GM12872 (cell line): ENCODE results near the gene COQ8B.

Source experiments
- TF ChIP-seq, protein P1 (sequence below): IDR thresholded peaks from 3 replicates; pipeline ENCODE4 v1.5.1; 2011; ENCODE audit warnings: low read depth, mild to moderate bottlenecking, low read length, moderate library complexity; ENCODE audit not compliant: insufficient read depth

The COQ8B gene

DNA sequence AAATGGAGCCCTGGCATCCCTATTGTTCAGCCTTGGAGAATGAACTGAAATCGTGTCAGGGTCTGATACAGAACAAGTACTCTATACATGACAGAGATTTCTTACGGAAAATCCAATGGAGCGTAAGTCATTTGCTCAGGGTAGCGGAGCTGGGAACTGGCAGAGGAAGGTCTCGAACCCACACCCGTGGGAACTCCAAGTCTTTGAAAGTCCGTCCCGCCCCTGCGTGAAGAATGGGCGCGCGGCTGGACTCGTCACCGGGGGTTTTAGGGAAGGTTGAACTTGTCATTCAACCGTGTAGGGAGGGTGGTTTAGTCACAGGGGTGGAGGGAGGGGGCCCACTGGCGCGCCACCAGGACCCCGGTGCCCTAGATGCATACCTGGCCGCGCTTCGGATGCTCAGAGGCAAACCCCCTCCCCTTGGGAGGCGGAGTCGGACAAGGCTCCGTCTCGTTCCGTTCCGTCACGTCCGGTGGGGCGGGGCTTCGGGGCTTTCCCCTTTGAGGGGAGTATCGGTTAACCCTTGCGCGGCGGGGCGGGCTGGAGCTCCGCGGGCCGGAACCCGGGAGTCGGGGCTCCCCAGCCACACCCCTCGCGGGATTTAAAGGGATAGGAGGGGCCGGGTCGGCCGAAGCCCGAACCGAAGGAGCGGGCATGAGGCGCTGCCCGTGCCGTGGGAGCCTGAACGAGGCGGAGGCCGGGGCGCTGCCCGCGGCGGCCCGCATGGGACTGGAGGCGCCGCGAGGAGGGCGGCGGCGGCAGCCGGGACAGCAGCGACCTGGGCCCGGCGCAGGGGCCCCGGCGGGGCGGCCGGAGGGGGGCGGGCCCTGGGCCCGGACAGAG is at the start of gene COQ8B, which contains the start of gene ITPKC:
Gene COQ8B, minus strand, starts transcription at position 405 of the 843 bp plus-strand sequence. CDS start 2,254 bp downstream, outside the sequence.
Gene ITPKC, plus strand, starts transcription at position 631 of the 843 bp plus-strand sequence. Its CDS starts 24 bp downstream, at position 655.
- TF ChIP-seq, protein P1, sequence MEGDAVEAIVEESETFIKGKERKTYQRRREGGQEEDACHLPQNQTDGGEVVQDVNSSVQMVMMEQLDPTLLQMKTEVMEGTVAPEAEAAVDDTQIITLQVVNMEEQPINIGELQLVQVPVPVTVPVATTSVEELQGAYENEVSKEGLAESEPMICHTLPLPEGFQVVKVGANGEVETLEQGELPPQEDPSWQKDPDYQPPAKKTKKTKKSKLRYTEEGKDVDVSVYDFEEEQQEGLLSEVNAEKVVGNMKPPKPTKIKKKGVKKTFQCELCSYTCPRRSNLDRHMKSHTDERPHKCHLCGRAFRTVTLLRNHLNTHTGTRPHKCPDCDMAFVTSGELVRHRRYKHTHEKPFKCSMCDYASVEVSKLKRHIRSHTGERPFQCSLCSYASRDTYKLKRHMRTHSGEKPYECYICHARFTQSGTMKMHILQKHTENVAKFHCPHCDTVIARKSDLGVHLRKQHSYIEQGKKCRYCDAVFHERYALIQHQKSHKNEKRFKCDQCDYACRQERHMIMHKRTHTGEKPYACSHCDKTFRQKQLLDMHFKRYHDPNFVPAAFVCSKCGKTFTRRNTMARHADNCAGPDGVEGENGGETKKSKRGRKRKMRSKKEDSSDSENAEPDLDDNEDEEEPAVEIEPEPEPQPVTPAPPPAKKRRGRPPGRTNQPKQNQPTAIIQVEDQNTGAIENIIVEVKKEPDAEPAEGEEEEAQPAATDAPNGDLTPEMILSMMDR: no peak

DNA sequence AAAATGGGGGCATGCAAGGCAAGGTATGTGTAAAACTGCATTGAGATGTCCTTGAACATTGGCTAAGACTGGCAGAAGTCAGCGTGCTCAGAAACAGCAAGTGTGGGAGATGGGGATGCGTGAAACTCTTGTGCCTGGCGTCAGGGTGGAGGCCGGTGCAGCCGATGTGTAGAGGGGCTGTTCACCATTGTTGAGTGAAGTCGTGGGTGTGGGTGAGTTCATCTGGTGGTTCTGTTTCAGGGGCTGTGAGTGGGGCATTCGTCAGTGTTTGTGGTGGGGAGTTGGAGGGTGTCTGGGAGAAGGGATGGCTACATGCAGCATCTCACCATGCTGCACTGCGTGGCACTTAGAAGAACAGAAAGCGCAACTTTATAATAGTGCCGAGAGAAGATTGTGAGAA is 47.3 kb upstream of the COQ8B start:
- TF ChIP-seq, protein P1: no peak

DNA sequence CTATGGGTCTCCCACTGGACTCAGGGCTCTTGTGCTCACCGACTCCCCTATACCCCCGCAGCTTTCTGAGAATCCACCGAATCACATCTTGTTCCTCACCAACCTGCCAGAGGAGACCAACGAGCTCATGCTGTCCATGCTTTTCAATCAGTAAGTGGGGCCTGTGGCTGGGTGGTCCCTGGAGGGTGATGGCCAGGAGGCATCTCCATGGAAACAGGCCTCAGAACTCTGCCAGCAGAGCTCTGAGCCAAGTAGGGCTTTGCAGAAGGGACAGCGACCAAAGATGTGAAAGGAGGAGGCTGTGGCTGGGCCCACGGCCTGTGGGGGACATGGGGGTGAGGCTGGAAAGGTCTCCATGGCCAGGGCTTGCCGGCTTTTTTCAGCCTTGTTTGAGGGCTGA is 46.8 kb upstream of the COQ8B start:
- TF ChIP-seq, protein P1: no peak

DNA sequence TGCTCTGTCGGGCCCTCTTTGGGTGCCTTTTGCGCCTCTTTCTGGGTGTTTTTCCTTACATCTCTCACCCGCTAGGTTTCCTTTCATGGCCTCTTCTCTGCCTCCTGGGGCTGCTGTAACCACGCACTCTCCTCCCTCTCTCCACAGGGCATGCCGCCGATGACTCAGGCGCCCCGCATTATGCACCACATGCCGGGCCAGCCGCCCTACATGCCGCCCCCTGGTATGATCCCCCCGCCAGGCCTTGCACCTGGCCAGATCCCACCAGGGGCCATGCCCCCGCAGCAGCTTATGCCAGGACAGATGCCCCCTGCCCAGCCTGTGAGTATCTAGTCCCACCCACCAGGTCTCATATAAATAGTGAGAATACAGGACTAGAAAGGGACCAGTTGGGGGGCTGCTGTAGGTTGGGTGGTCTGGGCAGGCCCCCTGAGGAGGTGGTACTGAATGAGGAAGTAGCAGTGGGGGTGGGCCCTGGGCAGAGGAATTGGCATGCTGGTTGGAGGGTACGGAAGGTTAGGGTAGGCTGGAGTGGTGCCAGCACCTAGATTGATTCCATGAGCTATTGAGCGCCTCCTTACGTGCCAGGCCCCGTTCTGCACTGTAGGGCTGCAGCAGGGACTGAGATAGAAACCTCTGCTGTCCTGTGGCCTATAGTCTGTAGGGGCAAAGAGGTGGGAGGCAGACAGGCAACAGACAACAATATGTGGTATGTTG is 46.2 kb upstream of the COQ8B start:
- TF ChIP-seq, protein P1: no peak

DNA sequence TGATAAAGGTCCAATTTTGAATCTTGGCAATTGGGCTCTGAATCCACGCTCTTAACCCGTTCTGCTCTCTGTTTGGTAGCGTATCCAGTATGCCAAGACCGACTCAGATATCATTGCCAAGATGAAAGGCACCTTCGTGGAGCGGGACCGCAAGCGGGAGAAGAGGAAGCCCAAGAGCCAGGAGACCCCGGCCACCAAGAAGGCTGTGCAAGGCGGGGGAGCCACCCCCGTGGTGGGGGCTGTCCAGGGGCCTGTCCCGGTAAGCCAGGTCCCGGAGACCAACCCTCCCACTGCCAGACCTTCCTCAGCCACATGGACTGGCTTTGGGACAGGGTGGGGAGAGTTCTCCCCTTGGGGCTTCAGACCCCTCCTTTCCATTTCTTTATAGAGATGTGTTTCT is 42.7 kb upstream of the COQ8B start:
- TF ChIP-seq, protein P1: no peak

DNA sequence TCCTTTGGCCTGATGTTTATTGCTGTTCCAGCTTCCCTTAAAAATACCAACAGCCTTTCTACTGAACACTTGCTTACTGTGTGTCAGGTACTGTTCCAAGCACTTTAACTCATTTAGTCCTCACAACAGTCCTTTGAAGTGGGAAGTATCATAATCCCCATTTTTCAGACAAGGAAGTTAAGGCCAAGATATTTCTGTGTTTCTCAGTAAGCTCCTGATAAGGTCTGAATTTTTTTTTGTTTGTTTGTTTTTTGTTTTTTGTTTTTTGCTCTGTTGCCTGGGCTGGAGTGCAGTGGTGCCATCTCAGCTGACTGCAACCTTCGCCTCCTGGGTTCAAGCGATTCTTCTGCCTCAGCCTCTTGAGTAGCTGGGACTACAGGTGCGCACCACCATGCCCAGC is 41.8 kb upstream of the COQ8B start:
- TF ChIP-seq, protein P1: no peak

DNA sequence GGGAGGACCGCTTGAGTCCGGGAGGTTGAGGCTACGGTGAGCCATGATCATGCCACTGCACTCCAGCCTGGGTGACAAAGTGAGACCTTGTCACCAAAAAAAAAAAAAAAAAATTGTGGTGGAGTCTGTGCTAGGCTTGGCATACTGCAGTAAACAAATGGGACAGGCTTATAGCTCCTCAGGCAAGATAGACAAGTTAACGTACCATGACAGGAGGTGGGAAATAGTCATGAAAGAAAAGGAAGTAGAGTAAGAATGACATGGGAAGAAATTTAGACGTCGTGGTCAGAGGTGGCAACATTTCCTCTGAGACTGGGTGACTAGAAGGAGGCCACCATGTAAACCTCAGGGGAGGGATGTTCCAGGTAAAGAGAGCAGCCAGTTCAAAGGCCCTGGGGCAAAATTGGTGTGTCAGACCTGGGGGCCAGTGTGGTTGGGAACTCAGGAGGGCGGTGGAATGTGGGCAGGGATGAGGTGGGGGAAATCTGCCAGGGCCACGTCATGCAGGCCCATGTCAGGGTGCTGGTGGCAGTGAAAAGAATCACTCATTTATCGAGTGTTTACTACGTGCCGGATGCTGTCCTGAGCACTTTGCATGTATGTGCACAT is 39.9 kb upstream of the COQ8B start:
- TF ChIP-seq, protein P1: no peak
